OCI-LY7 (cell line): ENCODE results near the gene WDR74. TPM values are rescaled to one million over a fixed set of nuclear protein-coding genes. Genes with fewer than 3 reads are reported as not detected.
A peak's percentile ranks its signal among the peaks of the same experiment; 100 is the strongest.
"Not testable (repeated sequence)": the region's sequence is repeated elsewhere in the genome, so short reads cannot be mapped to it uniquely, and the experiment has no call there.

Source experiments
- BruUV-seq: library from RNA; stranded (reverse); fragments of 400-500 nt; replicated peaks from 2 replicates; lab custom pipeline; 2021; lab: Mats Ljungman, UMichigan
- CTCF ChIA-PET: fragments of 300-600 bp; sonication (Branson Sonifier 250); formaldehyde crosslinking; loops from one replicate; lab custom pipeline; 2022; ENCODE audit warnings: antibody characterized with exemption; ENCODE audit not compliant: unreplicated experiment; lab: Charles Lee
- POLR2A ChIA-PET: fragments of 300-600 bp; sonication (Branson Sonifier 250); formaldehyde crosslinking; loops from one replicate; lab custom pipeline; 2022; ENCODE audit warnings: antibody characterized with exemption; lab: Charles Lee
- DNase-seq: peaks from one replicate; pipeline ENCODE4 v3.0.0-alpha.2; 2015; ENCODE audit warnings: low spot score
- H2AFZ ChIP-seq: fragments of 200-600 bp; sonication (generic), shearing (Covaris generic); 2 replicates; pipeline ENCODE4 v1.6.1; 2014; ENCODE audit warnings: mild to moderate bottlenecking, antibody characterized with exemption, low read length, moderate library complexity
- H3K27ac ChIP-seq: fragments of 200-600 bp; sonication (generic); 2 replicates; pipeline ENCODE4 v1.5.1; 2014; ENCODE audit warnings: mixed run types, low read depth, mild to moderate bottlenecking, moderate library complexity, low read length, inconsistent platforms; ENCODE audit not compliant: poor library complexity, severe bottlenecking
- H3K36me3 ChIP-seq: fragments of 200-600 bp; sonication (generic); 2 replicates; pipeline ENCODE4 v1.6.1; 2014; ENCODE audit warnings: mild to moderate bottlenecking, antibody characterized with exemption, low read length, moderate library complexity, mixed read lengths; ENCODE audit not compliant: insufficient read depth
- H3K4me1 ChIP-seq: fragments of 200-600 bp; sonication (generic); 2 replicates; pipeline ENCODE4 v1.5.1; 2014; ENCODE audit warnings: mild to moderate bottlenecking, low read length; ENCODE audit not compliant: insufficient read depth, poor library complexity, severe bottlenecking
- H3K4me2 ChIP-seq: fragments of 200-600 bp; sonication (generic); 2 replicates; pipeline ENCODE4 v1.6.1; 2014; ENCODE audit warnings: mild to moderate bottlenecking, low read length
- H3K4me3 ChIP-seq: fragments of 200-600 bp; sonication (generic); 2 replicates; pipeline ENCODE4 v1.5.1; 2014; ENCODE audit warnings: mild to moderate bottlenecking, low read depth, low read length; ENCODE audit not compliant: poor library complexity, severe bottlenecking
- H3K79me2 ChIP-seq: fragments of 200-600 bp; sonication (generic); 2 replicates; pipeline ENCODE4 v1.6.1; 2016; ENCODE audit warnings: low read depth, mild to moderate bottlenecking, low read length, moderate library complexity, mixed read lengths; ENCODE audit not compliant: insufficient read depth
- H3K9me2 ChIP-seq: fragments of 200-600 bp; sonication (generic); 2 replicates; pipeline ENCODE4 v1.6.1; 2016; ENCODE audit warnings: mild to moderate bottlenecking, low read length, mixed read lengths; ENCODE audit not compliant: insufficient read depth
- H3K9me3 ChIP-seq: fragments of 200-600 bp; sonication (generic); 2 replicates; pipeline ENCODE4 v1.6.1; 2014; ENCODE audit warnings: mild to moderate bottlenecking, mixed run types, low read length, mixed read lengths
- H4K20me1 ChIP-seq: fragments of 200-600 bp; sonication (generic); 2 replicates; pipeline ENCODE4 v1.6.1; 2014; ENCODE audit warnings: mild to moderate bottlenecking, antibody characterized with exemption, low read length, moderate library complexity, mixed read lengths; ENCODE audit not compliant: insufficient read depth
- EZH2phosphoT487 ChIP-seq: fragments of 200-600 bp; sonication (generic); IDR thresholded peaks from 2 replicates; pipeline ENCODE4 v1.6.1; 2018; ENCODE audit warnings: low read depth, borderline replicate concordance, mild to moderate bottlenecking, mixed run types, antibody characterized with exemption, low read length, moderate library complexity, mixed read lengths
- intact Hi-C: fragments of 100-400 bp; cut with micrococcal nuclease; formaldehyde crosslinking; loops from one replicate; pipeline ENCODE4 v1.10.0; 2022; ENCODE audit not compliant: unreplicated experiment
- total RNA-seq, 2 experiments: library from RNA; depleted of rRNA in 1 of 2; stranded (reverse); fragments of >200 nt in 1 of 2; shearing (Covaris generic) in 1 of 2; gene quantifications; 2 replicates each; pipeline ENCODE4 v1.2.3, GENCODE V29; 2014 to 2022
- TF ChIP-seq, protein P1 (sequence below): fragments of 200-600 bp; sonication (generic); conservative IDR thresholded peaks from 2 replicates; pipeline ENCODE4 v1.5.1; 2014; ENCODE audit warnings: mild to moderate bottlenecking, antibody characterized with exemption, low read length, moderate library complexity, mixed read lengths

Gene WDR74
- total RNA-seq, 2 experiments from 2014 or later, result 98.4 to 139 TPM

DNA sequence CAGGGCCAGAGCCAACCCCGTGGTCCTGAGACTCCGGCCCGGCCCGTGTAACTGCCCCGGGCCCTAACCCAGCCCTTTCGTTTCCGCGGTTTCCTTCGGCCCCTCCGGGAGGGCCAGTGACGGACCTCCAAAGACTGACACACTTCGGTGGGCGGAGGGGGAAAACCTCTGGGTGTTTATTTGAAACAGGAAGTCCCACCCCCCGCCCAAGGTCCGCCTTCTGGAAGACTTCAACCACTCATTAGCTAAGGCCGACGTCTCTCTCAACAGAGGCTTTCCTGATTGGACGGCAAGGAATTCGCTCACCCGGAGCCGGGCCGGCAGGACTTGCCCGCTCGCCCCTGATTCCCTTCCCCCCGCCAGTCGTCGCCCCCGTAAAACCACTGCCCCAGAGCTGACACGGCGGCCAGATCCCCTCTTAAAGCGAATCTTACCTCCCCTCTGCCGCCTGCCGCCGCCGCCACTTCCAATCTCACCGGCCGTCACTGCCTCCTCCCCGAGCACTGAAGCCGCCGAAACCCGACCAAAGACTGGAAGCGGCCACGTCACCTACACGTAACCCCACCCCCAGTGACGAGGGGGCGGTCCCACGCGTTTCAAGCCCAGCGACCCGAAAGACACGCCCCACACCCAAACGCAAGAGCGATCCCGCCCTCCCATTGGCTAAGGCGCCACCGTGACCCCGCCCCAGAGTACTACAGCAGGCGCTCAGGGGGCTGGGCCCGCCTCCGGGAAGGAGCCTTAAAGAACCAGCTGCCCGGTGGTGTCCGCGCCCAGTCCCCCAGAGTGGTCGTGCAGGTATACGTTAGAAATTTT is 7.7 kb downstream of the WDR74 start, which contains the start of gene STX5:
TSS of gene STX5 (minus strand) at position 532 of the 816 bp plus-strand sequence. CDS start 808 bp downstream, outside the sequence.
- H4K20me1 ChIP-seq, result no peaks in the 10 kb centered on the region; the same call in 1 of the 2 replicates
- peak; percentile 99 for DNase-seq
- H3K4me3 ChIP-seq, result peak within 1 kb of the TSS; percentile 97
- H3K4me2 ChIP-seq, result peak within 1 kb of the TSS; percentile 98
- TF ChIP-seq EZH2phosphoT487, result no peak
- TF ChIP-seq, protein P1, sequence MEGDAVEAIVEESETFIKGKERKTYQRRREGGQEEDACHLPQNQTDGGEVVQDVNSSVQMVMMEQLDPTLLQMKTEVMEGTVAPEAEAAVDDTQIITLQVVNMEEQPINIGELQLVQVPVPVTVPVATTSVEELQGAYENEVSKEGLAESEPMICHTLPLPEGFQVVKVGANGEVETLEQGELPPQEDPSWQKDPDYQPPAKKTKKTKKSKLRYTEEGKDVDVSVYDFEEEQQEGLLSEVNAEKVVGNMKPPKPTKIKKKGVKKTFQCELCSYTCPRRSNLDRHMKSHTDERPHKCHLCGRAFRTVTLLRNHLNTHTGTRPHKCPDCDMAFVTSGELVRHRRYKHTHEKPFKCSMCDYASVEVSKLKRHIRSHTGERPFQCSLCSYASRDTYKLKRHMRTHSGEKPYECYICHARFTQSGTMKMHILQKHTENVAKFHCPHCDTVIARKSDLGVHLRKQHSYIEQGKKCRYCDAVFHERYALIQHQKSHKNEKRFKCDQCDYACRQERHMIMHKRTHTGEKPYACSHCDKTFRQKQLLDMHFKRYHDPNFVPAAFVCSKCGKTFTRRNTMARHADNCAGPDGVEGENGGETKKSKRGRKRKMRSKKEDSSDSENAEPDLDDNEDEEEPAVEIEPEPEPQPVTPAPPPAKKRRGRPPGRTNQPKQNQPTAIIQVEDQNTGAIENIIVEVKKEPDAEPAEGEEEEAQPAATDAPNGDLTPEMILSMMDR, result no peak
- intact Hi-C loops, result loop anchor here (2.0 to 10.0 kb wide), 3 partner anchors 45 to 237 kb away; partner anchors contain the start of genes POLR2G, TMEM179B and TUT1
- peaks cover 16% of the 10 kb centered on the region for H3K4me1 ChIP-seq
- POLR2A ChIA-PET, result interaction anchor here (0.6 to 1.5 kb wide), 6 partner anchors 10 to 230 kb away, joined by 3 to 6 read pairs (median 4); partner anchors contain the start of gene MTA2
- H2AFZ ChIP-seq, result peak within 1 kb of the TSS; percentile 62; the same call in 1 of the 2 replicates
- BruUV-seq, result no TSS peak
- H3K9me3 ChIP-seq, result no peaks in the 10 kb centered on the region
- peaks cover 53% of the 10 kb centered on the region for H3K36me3 ChIP-seq
- H3K27ac ChIP-seq, result peak within 1 kb of the TSS; percentile 71
- peaks cover 30% of the 10 kb centered on the region for H3K79me2 ChIP-seq
- H3K9me2 ChIP-seq, result no peaks in the 10 kb centered on the region
- CTCF ChIA-PET, result interaction anchor here (0.6 kb wide), 1 partner anchor 12 kb away, joined by 8 read pairs; no protein-coding TSS in a partner anchor

DNA sequence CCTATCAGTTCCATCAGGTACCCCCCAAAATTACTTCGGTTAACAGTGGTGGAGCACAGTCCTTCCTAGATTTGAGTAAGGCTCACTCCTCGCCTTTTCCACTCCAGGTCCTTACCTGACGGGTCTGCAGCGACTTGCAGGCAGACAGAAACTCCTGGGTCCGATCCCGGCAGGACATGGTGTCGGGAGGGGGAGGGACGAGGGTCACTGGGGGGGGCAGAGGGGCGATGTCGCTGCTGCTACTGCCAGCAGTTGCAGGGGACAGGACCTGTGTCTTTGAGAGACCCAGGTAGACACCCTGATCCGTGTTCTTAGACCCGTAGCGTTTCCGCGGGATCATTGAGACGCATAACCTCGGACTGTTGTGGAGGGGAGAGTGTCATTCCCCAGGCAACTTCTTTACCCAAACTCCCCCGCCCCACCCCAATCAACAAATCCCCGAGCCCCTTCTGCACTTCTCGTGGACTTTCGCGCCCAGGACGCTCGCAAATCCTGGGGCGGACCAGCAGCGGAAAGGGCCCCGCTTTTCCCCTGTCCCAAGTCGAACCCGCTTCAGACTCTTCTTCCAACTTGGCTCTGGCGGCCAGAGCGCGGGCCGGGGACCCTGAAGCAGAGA is 8.4 kb downstream of the WDR74 start:
- H3K9me2 ChIP-seq, result no peaks in the 10 kb centered on the region
- peaks cover 49% of the 10 kb centered on the region for H3K36me3 ChIP-seq

DNA sequence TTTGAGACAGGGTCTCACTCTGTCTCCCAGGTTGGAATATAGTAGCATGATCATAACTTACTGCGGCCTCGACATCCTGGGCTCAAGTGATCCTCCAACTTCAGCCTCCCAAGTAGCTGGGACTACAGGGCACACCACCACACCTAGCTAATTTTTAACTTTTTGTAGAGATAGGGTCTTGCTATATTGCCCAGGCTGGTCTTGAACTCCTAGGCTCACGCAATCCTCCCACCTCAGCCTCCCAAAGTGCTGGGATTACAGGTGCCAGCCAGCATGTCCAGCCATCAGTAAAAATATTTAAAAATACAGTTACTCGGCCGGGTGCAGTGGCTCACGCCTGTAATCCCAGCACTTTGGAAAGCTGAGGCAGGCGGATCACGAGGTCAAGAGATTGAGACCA is 11.3 kb downstream of the WDR74 start:
- DNase-seq, CTCF ChIA-PET, H3K27ac ChIP-seq, intact Hi-C loops, H4K20me1 ChIP-seq, H3K4me3 ChIP-seq, H2AFZ ChIP-seq, BruUV-seq, H3K9me2 ChIP-seq, H3K9me3 ChIP-seq, H3K4me2 ChIP-seq: not testable (repeated sequence)
- Histone ChIP-seq H3K36me3 (peaks cover 50% of the 10 kb centered on the region), H3K79me2 (peaks cover 21% of the 10 kb centered on the region), H3K4me1 (peaks cover 16% of the 10 kb centered on the region)
- POLR2A ChIA-PET, result interaction anchor here (0.6 to 2.0 kb wide), 4 partner anchors 10 to 74 kb away, joined by 3 to 7 read pairs (median 4); partner anchors contain the start of genes NXF1 and ZBTB3

More for the DNA sequence above, 8.4 kb downstream of the WDR74 start:
- BruUV-seq, result no TSS peak
- peaks cover 16% of the 10 kb centered on the region for H3K4me1 ChIP-seq
- intact Hi-C loops, result loop anchor here (2.0 to 10.0 kb wide), 3 partner anchors 44 to 236 kb away; partner anchors contain the start of genes POLR2G, TMEM179B and TUT1
- peak; percentile 74 for DNase-seq
- H3K4me2 ChIP-seq, result peak overlapping the region; percentile 98
- ChIA-PET CTCF (no interaction called here), POLR2A (interaction anchor here (0.6 to 1.5 kb wide), 3 partner anchors 23 to 1469 kb away, joined by 3 to 4 read pairs (median 4); partner anchors contain the start of genes CYB561A3 and TMEM138)
- TF ChIP-seq, protein P1, result no peak
- TF ChIP-seq EZH2phosphoT487, result no peak
- H3K9me3 ChIP-seq, result no peaks in the 10 kb centered on the region
- peak overlapping the region; percentile 62; the same call in 1 of the 2 replicates for H2AFZ ChIP-seq
- H3K4me3 ChIP-seq, result peak overlapping the region; percentile 97
- peak overlapping the region; percentile 71 for H3K27ac ChIP-seq
- no peaks in the 10 kb centered on the region; the same call in 1 of the 2 replicates for H4K20me1 ChIP-seq
- peaks cover 24% of the 10 kb centered on the region for H3K79me2 ChIP-seq
